ENCODE results near the gene MRPL40.
A peak's percentile ranks its signal among the peaks of the same experiment; 100 is the strongest.
"Not testable (repeated sequence)": the region's sequence is repeated elsewhere in the genome, so short reads cannot be mapped to it uniquely, and the experiment has no call there.

MRPL40 gene

DNA sequence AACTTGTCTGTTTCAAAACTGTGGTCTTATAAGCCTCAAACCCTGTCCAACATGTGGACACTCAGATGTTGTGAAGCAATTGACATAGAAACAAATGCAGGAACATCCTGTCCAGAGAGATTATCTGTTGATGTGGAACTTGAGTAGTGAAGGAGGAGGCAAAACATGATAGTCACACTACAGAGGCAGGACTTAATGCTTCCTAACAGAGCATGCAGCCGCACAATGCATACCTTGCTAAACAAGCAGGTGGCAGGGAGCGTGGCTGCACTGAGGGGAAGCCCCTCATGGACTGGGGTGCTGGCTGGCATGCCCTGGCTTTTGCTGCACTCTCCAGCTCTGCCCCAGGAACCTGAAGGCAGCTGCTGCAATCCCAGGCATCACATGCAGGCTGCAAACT lies 9.8 kb downstream of the MRPL40 start:
- no peak for DNase-seq
- H3K4me1 Mint-ChIP-seq: peaks cover 30% of the 10 kb centered on the region
- H3K9me3 Mint-ChIP-seq: no peaks in the 10 kb centered on the region
- no peak overlapping the region for H3K27ac Mint-ChIP-seq
- H3K27me3 Mint-ChIP-seq: no peaks in the 10 kb centered on the region
- H3K4me3 Mint-ChIP-seq: no peak overlapping the region
- CTCF ChIA-PET: interaction anchor here (2.1 kb wide), 1 partner anchor 188 kb away, joined by 5 read pairs; no protein-coding TSS in a partner anchor
- H3K36me3 Mint-ChIP-seq: peaks cover 42% of the 10 kb centered on the region

DNA sequence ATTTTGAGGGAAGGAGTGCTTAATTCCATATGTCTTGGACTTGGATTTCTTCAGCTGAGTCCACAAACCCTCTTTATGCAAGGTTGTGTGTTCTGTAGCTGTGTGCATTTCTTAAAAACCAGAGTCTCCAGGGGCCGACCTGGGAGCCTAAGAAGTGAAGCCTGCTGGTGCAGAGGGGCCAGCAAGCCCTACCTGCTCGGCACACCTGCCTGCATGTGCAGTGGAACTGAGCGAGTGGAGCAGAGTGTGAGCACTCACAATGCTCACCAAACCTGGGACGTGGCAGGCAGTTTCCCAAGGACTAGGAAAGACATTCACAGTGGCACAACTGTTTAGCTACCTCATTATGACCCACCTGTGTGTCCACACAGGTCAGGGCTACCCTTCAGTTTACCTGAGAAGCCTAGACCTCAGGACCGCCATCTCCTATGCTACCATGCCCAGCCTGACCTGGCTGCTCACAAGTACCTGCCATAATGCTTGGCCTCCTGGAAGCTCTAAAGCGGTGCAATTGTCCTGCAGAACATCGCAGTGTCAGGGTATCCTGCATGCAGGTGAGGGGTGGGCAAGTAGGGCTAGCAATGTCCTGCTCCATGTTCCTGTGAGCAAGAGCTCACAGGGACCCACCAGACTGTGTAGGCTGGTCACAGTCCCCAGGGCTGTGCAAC lies 11.3 kb downstream of the MRPL40 start:
- Mint-ChIP-seq H3K4me3 (no peak overlapping the region), H3K27me3 (no peaks in the 10 kb centered on the region), H3K36me3 (peaks cover 43% of the 10 kb centered on the region), H3K9me3 (no peaks in the 10 kb centered on the region), H3K4me1 (peaks cover 38% of the 10 kb centered on the region), H3K27ac (no peak overlapping the region)
- DNase-seq: no peak
- CTCF ChIA-PET: interaction anchor here (0.9 to 2.1 kb wide), 3 partner anchors 10 to 186 kb away, joined by 3 to 5 read pairs (median 4); no protein-coding TSS in a partner anchor

DNA sequence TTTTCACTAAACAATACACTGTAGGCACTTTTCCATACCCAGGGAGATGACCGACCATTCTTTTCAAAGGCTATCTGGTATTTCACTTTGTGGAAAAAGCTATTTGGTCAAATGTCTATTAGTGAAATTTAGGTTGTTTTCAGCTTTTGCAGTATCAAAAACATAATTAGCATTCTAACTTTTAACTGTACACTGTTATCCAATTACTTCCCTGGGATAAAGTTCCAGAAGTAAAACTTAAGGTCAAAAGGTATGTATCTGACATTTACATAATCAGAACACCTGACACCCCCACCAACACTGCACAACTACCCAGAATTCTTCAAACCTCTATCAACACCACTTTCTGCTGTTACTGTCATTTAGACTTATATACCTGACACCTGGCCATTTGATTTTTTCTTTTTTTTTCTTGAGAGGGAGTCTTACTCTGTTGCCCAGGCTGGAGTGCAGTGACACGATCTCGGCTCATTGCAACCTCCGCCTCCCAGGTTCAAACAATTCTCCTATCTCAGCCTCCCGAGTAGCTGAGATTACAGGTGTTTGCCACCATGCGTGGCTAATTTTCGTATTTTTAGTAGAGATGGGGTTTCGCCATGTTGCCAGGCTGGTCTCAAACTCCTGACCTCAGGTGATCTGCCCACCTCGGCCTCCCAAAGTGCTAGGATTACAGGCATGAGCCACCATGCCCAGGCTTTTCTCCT lies 13.1 kb downstream of the MRPL40 start:
- Mint-ChIP-seq H3K27ac (peak overlapping the region; percentile 82), H3K4me3 (peak overlapping the region; percentile 29), H3K4me1 (peaks cover 49% of the 10 kb centered on the region), H3K36me3 (peaks cover 44% of the 10 kb centered on the region)
- DNase-seq, H3K9me3 Mint-ChIP-seq, H3K27me3 Mint-ChIP-seq: not testable (repeated sequence)
- CTCF ChIA-PET: interaction anchor here (1.0 to 1.3 kb wide), 4 partner anchors 11 to 184 kb away, joined by 3 to 4 read pairs (median 4); no protein-coding TSS in a partner anchor

DNA sequence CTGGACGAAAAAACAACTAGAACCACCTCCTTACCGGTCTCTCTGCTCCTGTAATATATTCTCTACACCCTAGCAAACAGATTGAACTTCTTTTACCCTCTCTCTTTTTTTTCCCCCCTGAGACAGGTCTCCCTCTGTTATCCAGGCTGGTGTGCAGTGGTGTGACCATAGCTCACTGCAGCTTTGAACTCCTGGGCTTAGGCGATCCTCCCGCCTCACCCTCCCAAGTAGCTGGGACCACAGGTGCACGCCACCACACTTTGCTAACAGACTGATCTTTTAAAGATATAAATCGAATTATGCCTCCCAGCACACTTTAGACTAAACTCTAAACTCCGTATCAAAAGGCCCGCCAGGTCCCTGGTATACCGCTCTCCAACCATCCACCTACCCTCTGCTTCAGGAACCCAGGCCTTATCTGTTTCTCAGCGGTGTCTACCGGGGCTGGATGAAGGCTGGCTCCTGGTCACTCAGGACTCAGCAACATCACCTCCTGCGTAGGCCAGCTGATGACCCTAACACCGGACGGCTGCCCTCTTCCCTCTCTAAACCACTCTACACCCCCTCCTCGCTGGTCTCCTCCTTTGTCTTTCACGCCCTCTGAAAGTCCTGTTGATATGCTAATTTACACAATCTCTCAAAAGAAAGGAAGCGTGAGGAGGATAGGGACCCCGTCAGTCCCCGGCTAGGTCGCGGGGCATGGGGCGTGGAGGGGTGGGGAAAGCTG lies 14.4 kb downstream of the MRPL40 start:
- Mint-ChIP-seq H3K27me3 (no peaks in the 10 kb centered on the region), H3K4me1 (peaks cover 49% of the 10 kb centered on the region), H3K4me3 (peak overlapping the region; percentile 91), H3K36me3 (peaks cover 46% of the 10 kb centered on the region), H3K9me3 (no peaks in the 10 kb centered on the region), H3K27ac (peak overlapping the region; percentile 95)
- CTCF ChIA-PET: interaction anchor here (1.3 to 1.4 kb wide), 2 partner anchors 13 to 31 kb away, joined by 3 to 4 read pairs; no protein-coding TSS in a partner anchor
- DNase-seq: no peak

DNA sequence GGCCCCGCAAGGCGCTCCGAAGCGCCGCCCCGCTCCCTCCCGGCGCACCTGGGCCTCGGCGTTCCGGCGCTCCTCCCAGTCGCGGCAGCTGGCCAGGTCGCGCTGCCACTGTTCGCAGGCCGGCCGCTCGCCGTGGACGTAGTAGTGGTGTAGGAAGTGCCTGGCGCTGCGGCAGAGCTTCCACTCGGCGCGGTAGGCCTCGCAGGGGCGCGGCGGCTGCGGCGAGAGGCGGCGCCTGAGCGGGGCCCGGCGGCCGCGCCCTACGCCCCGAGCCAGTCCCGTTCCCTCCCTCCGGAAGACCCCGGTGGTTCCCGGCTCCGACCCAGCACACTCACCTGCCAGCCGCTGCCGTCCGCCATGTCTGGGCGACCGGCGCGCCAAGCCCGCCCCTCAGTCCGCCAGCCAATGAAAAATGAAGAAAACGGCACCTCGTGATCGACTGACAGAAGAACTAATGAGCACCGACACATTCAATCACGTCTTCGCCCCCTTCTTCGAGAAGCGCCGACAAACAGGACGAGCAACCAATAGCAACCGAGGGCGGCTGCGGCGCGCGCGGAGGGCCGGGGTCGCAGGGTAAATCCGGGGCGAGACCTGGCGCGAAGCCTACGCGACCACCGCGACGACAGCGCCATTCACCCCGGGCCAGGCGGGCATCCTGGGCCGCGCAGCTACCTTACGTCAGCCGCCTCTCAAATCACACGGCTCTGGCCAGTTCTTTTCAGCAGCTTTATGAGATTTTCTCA lies 15.2 kb downstream of the MRPL40 start, which contains the start of gene C22orf39:
Gene C22orf39, minus strand, starts transcription at position 382 of the 746 bp plus-strand sequence. Its CDS starts 23 bp downstream, at position 359.
- DNase-seq: peak; percentile 94
- Mint-ChIP-seq H3K27me3 (no peaks in the 10 kb centered on the region), H3K36me3 (peaks cover 49% of the 10 kb centered on the region), H3K4me1 (peaks cover 47% of the 10 kb centered on the region), H3K27ac (peak within 1 kb of the TSS; percentile 95), H3K4me3 (peak within 1 kb of the TSS; percentile 91), H3K9me3 (no peaks in the 10 kb centered on the region)
- CTCF ChIA-PET: interaction anchor here (1.3 to 1.4 kb wide), 2 partner anchors 13 to 30 kb away, joined by 3 to 4 read pairs; no protein-coding TSS in a partner anchor

DNA sequence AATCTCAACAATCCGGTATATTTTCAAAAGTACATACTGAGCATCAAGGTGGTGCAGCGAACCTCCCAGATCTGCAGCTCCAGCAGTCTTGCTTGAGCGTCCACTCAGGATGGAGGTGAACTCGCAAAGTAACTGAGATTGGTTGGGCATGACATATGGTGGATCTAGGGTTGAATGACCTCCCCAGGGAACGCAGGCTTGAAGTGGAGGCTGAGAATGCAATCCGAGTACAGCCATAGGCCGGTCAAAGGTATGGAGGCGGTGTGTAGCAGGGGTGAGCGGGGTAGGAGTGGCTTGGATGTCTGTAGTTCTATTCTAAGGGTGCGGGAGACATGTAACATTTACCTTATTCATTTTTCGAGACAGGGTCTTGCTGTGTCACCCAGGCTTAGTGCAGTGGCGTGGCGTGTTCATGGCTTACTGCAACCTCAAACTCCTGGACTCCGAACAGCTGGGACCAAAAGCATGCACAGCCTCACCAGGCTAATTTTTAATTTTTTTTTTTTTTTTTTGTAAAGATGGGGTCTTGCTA lies 15.8 kb downstream of the MRPL40 start:
- peak; percentile 52 for DNase-seq
- H3K27me3 Mint-ChIP-seq: no peaks in the 10 kb centered on the region
- CTCF ChIA-PET: interaction anchor here (1.3 kb wide), 1 partner anchor 30 kb away, joined by 4 read pairs; no protein-coding TSS in a partner anchor
- peak overlapping the region; percentile 95 for H3K27ac Mint-ChIP-seq
- H3K9me3 Mint-ChIP-seq: no peaks in the 10 kb centered on the region
- peaks cover 50% of the 10 kb centered on the region for H3K36me3 Mint-ChIP-seq
- peaks cover 43% of the 10 kb centered on the region for H3K4me1 Mint-ChIP-seq
- peak overlapping the region; percentile 91 for H3K4me3 Mint-ChIP-seq

DNA sequence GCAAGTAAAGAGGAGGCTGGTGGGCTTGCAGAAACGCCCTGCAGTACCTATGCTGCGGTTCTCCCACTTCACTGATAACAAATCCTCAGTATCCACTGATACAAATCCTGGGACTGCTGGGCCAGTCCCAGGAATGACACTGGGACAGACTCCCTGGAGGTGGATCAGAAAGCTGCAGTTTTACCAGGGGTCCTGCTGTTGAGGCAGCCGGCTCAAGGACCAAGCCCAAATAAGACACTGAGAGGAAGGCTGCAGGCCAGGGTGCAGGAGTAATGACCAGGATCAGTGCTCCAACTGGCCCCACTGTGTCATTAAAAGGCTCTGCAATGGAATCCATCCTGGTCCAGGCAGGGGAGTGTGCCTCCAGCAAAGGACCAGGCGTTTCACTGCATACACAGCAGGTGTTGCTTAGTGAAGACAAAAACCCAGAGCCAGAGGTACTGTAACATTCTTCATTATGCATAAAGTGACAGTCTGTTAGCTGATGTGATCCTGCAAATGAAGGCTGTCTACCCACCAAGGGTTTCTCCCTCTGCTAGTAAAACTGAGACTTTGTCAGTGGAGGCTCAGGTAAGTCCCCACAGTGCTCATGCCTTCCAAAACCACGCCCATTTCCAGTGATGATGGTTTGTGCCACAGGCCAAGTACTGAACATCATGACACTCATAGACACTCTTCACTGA lies 16.5 kb downstream of the MRPL40 start:
- CTCF ChIA-PET: no interaction called here
- no peaks in the 10 kb centered on the region for H3K9me3 Mint-ChIP-seq
- H3K4me3 Mint-ChIP-seq: peak overlapping the region; percentile 91
- peak; percentile 31 for DNase-seq
- peaks cover 41% of the 10 kb centered on the region for H3K4me1 Mint-ChIP-seq
- H3K27ac Mint-ChIP-seq: peak overlapping the region; percentile 95
- peaks cover 52% of the 10 kb centered on the region for H3K36me3 Mint-ChIP-seq
- H3K27me3 Mint-ChIP-seq: no peaks in the 10 kb centered on the region

DNA sequence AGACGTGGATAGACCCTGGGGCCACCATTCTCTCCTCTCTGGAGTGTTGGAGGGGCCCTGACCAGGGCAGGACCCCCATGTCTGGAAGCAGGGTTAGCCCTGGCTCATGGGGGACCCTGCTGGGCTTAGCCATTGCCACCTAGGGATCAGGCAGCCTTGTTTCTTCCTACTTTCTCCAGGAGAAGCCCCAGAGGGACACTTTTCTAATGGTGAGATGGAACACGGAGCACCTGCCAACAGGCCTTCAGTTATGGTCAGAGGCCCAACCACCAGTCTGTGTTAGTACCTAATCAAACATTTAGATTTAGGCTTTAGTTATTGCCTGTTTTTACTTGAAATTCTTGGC lies 17.1 kb downstream of the MRPL40 start:
- no peaks in the 10 kb centered on the region for H3K9me3 Mint-ChIP-seq
- peaks cover 41% of the 10 kb centered on the region for H3K4me1 Mint-ChIP-seq
- no peaks in the 10 kb centered on the region for H3K27me3 Mint-ChIP-seq
- CTCF ChIA-PET: no interaction called here
- DNase-seq: no peak
- H3K36me3 Mint-ChIP-seq: peaks cover 51% of the 10 kb centered on the region
- H3K27ac Mint-ChIP-seq: peak overlapping the region; percentile 60
- no peak overlapping the region for H3K4me3 Mint-ChIP-seq

DNA sequence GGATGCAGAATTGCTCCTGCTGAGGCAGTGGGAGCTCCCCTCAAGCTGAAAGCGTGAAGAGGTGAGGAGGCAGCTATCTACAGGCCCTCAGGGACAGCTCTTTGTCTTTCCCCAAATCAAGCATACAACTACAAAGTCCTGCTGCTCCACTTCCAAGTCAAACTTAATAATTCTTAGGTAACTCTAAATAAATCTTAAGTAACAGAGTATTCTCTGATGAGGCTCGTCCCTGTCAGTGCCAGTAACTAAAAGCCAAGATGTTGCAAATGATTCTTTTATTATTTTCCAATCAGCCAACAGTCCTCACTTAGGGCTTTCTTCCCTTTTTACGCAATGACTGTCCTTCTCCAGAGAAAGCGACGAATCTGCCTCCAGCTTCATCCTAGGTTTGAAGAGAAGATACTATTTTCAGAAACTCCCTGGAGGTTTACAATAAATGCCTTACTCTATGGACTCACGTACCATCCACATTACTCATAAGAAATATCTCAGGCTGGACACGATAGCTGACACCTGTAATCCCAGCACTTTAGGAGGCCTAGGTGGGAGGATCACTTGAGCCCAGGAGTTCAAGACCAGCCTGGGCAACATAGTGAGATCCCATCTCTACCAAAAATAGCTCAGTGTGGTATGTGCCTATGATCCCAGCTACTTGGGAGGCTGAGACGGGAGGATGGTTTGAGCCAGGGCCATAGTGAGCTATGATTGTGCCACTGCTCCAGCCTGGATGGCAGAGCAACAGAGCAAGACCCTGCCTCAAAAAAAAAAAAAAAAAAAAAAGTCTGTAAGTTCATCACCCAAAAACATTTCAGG lies 18.2 kb downstream of the MRPL40 start:
- H3K9me3 Mint-ChIP-seq: no peaks in the 10 kb centered on the region
- H3K27ac Mint-ChIP-seq: no peak overlapping the region
- peaks cover 31% of the 10 kb centered on the region for H3K4me1 Mint-ChIP-seq
- H3K4me3 Mint-ChIP-seq: no peak overlapping the region
- CTCF ChIA-PET: interaction anchor here (1.4 kb wide), 1 partner anchor 19 kb away, joined by 4 read pairs; no protein-coding TSS in a partner anchor
- H3K27me3 Mint-ChIP-seq: no peaks in the 10 kb centered on the region
- peaks cover 54% of the 10 kb centered on the region for H3K36me3 Mint-ChIP-seq
- DNase-seq: no peak

DNA sequence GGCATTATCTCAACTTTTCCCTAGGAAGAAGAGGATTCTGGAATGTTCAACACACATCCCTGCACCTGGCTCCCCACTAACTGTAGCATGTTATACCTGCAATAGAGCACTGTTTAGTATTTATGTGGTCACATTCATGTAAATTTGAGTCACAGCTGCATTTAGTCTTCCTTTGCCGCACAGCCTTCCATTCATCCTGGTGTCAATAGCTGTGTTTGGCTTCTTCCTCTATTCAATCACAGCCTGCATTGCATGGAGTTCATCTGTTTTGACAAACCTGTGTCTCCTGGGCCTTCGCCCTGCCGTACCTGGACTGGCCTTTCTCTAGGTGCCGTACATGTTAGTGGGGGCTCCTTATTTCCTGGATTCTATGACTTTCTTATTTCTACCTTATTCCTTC lies 19.2 kb downstream of the MRPL40 start:
- H3K9me3 Mint-ChIP-seq: no peaks in the 10 kb centered on the region
- no peak overlapping the region for H3K27ac Mint-ChIP-seq
- H3K4me3 Mint-ChIP-seq: no peak overlapping the region
- H3K36me3 Mint-ChIP-seq: peaks cover 59% of the 10 kb centered on the region
- DNase-seq: no peak
- peaks cover 24% of the 10 kb centered on the region for H3K4me1 Mint-ChIP-seq
- no peaks in the 10 kb centered on the region for H3K27me3 Mint-ChIP-seq
- CTCF ChIA-PET: interaction anchor here (1.4 kb wide), 1 partner anchor 18 kb away, joined by 4 read pairs; no protein-coding TSS in a partner anchor

DNA sequence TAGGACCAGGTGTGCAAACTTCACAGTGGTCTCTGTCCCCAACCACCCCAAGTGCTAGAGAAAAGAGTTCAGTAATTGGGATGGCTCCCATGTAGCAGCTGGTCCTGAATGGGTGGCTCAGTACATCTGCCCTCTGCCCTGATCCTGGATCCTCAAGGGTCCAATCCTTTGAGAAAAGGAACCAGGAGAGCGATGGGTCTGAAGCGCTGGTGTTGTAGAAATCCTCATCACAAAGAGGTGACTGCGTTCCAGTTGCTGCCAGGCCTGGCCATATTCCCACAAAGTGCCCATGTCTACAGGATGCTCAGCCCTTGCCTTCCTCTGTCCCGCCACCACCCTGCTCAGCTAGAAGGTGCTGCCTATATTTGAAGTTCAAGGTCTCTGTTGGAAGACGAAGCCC lies 21.4 kb downstream of the MRPL40 start:
- Mint-ChIP-seq H3K4me1 (peaks cover 11% of the 10 kb centered on the region), H3K36me3 (peaks cover 56% of the 10 kb centered on the region), H3K27me3 (no peaks in the 10 kb centered on the region), H3K9me3 (no peaks in the 10 kb centered on the region), H3K27ac (no peak overlapping the region), H3K4me3 (no peak overlapping the region)
- CTCF ChIA-PET: interaction anchor here (0.7 kb wide), 1 partner anchor 10 kb away, joined by 3 read pairs; no protein-coding TSS in a partner anchor
- no peak for DNase-seq

DNA sequence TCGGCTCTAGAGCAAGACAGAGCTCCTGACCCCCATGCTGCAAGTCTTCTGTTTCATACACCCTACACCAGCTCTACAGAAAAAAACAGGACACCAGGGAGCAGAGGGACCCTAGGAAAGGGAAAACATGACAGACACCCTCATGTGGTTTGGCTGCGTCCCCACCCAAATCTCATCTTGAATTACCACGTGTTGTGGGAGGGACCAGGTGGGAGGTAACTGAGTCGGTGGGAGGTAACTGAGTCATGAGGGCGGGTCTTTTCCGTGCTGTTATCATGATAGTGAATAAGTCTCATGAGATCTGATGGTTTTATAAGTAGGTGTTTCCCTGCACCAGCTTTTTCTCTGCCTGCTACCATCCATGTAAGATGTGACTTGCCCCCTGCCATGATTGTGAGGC lies 21.8 kb downstream of the MRPL40 start:
- Mint-ChIP-seq H3K9me3 (no peaks in the 10 kb centered on the region), H3K27me3 (no peaks in the 10 kb centered on the region), H3K4me3 (no peak overlapping the region), H3K36me3 (peaks cover 56% of the 10 kb centered on the region), H3K4me1 (peaks cover 6% of the 10 kb centered on the region), H3K27ac (no peak overlapping the region)
- CTCF ChIA-PET: interaction anchor here (0.7 kb wide), 1 partner anchor 10 kb away, joined by 3 read pairs; no protein-coding TSS in a partner anchor
- no peak for DNase-seq
